GM21786 (cell line): ENCODE data around the gene PDGFB.

ENCODE experiments used
- ATAC-seq: cut with Tn5 transposase; IDR thresholded peaks from one replicate; pipeline ENCODE4 v1.9.1; 2021; ENCODE audit not compliant: unreplicated experiment

Gene PDGFB

DNA sequence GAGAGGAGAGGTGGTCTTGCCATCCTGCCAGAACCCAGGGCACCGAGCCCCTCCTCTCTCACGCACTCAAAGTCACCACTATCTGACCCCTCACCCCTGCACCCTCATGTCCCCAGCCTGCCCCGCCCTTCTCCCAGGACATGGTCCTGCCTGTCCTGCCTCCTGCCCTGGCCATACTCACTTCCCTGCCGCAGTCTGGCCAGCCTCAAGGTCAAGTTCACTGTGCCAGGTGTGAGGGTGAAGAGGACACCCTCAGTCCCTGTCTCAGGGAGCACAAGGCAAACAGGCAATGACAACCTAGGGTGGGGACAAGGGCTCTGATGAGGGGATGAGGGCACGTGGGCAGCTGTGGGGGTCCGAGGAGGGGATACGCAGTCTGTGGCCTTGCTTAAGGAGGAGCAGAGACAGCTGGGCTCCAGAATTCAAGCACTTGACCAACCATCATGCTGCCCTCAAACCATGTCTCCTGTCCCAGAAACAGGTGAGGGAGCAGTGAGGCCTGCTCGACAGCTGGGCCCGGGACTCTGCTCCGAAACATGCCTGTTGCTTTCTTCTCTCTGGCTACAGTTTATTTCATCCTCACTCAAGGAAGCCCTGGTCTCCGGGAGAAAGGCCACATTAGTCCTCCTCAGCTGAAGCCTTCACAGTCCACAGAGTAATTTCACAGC is 36.6 kb downstream of the PDGFB start:
- ATAC-seq: no peak

DNA sequence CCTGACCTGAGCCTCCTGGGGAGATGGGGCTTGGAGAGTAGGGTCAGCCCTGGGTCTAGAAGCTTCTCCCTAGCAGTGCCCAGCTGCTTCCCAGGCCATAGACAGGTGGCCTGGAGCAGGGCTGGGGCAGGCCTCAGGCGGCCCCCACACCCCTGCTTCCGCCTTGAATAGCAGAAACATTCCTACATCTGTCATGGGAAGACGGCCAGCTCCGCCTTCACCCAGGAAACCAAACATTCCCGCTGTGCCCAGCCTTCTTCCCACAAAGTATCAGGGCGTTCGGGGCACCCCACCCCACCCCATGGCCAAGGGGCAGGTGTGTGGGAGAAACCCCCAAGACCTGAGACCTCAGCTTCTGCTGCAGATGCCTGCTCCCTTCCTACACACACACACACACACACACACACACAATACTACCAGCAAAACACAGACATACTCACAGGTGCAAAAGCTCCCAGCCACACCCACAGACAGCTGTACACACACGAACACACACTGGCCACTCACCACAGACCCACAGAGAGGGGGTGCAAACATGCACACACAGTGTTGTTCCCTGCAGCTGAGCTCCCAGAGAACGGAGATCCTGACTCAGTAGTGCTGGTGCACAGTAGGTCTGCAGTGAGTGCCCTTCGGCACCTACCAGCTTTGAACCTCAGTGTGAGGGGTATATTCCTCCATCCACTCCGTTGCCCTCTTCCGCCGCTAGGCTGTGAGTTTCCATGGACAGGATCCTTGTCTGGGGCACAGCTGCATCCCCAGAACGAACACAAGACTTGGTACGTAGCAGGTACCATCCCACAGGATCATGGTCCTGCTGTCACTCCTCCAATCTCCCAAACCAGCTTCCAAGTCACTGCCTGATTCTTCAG is 37.4 kb downstream of the PDGFB start:
- ATAC-seq: no peak

DNA sequence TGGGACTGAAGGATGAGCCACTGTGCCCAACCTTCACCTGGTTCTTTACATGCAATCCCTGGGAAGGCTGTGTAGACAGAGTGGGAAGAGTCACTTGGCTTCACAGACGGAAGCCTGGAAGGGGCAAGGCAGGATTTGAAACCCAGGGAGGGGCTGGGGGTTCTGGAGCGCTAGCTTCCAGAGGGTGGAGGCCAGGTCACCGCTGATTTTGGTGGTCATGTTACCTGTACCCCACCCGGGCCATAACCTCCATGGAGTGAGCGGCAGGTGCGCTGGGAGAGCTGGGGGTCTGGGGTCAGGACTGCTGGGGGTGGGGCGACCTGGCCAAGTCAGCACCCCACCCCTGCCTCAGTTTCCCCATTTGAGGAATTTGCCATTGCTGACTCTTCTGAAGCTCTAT is 38.3 kb downstream of the PDGFB start:
- ATAC-seq: no peak

GRCh38 chr22:39205344-39206021 is 39.3 kb downstream of the PDGFB start:
- ATAC-seq: no peak

GRCh38 chr22:39204216-39204615 is 40.6 kb downstream of the PDGFB start:
- no peak for ATAC-seq

- ATAC-seq: no peak
These were observed 47.2 kb downstream of the PDGFB start for GRCh38 chr22:39197578-39197977.

DNA sequence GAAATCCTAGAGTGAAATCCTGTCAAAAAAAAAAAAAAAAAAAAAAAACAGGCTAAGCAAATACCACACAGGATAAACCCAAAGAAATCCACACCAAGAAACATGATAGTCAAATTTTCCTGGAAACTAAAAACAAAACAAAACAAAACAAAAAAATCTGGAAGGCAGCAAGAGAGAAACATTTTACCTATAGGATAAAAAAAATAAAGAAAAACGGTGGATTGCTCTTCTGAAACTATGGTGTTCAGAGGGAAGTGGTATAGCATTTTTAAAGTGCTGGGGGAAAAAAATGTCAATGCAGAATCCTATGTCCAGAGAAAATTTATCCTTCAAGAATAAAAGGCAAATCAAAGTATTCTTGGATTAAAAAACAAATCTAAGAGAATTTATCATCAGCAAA is 50.7 kb downstream of the PDGFB start:
- no peak for ATAC-seq

DNA sequence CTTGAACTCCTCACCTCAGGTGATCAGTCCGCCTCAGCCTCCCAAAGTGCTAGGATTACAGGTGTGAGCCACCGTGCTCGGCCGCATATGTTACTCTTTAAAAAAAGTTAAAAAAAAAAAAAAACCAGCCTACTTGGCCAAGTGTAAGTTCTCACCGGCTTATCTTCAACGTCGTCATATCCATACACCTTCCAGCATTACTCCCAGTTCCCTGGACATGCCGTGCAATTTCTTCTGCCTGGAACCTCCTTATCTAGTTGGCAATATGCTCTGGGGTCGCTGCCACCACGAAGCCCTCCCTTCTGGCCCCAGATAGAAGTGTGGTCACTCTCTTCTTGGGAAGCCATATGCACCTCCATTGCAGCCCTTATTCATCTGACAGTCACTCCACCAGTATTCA is 56.0 kb downstream of the PDGFB start:
- ATAC-seq: no peak

- ATAC-seq: no peak
These were observed 59.2 kb downstream of the PDGFB start for GRCh38 chr22:39185601-39186012.

DNA sequence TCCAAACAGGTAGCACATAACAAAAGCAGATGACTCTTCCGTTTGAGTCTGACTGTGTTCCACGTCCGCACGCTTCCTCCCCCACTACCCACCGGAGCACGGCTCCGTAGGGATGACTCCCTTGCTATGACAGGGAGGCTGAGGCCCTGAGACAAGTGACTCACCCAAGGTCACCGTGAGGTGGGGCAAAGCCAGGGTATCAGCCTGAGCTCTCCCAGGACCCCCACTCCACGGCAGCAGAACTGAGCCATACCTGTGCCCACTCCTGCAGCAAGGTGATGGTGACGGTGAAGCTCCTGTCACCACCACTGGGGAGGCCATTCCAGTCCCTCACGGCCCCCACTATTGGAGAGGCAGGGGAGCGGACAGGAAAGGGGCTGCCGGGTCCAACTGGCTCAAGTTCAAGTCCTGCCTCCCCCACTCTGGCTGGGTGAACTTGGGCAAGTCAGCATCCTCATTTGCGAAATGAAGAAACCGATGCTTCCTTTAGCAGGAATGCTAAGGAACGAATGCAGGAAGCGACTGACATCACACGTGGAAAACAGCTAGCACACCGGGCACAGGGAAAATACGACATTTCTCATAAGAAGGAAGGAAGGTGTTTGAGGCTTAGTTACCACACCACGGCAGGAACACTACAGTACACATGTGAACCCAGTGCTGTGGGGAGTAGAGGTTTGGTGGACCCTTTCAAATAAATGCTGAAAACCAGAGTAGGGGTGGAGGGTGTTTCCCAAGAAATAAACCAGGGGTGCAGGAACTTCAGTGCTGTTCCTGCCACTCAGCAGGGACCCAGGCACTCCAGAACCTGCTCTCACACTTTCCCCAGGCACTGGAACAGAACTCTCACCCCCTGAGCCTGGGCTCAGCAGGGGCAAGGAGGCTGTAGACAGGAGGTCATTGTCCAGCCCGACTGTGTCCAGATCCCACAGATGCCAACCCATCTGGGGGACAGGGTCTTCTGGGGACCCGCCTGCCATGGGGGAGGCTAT is 59.9 kb downstream of the PDGFB start:
- no peak for ATAC-seq

GRCh38 chr22:39183991-39184585 is 60.7 kb downstream of the PDGFB start:
- no peak for ATAC-seq

- ATAC-seq: no peak
These were observed 62.2 kb downstream of the PDGFB start for GRCh38 chr22:39182478-39183030.

DNA sequence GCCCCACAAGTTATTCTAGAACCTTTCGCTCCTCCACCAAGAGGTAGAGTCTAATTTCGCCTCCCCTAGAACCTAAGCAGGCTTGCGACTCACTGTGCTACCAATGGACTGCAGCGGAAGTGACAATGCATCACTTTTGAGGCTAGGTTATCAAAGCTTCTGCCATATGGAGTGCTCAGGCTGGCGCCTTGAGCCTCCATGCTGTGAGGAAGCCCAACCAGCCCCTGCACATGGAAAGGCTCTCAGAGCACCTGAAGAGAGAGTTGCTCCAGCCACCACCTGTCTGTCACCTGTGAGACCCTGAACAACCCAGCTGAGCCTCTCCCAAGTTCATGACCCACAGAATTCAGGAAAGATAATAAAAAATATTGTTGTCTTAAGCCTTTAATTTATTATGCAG is 63.0 kb downstream of the PDGFB start:
- no peak for ATAC-seq

GRCh38 chr22:39181356-39181755 is 63.4 kb downstream of the PDGFB start:
- no peak for ATAC-seq

DNA sequence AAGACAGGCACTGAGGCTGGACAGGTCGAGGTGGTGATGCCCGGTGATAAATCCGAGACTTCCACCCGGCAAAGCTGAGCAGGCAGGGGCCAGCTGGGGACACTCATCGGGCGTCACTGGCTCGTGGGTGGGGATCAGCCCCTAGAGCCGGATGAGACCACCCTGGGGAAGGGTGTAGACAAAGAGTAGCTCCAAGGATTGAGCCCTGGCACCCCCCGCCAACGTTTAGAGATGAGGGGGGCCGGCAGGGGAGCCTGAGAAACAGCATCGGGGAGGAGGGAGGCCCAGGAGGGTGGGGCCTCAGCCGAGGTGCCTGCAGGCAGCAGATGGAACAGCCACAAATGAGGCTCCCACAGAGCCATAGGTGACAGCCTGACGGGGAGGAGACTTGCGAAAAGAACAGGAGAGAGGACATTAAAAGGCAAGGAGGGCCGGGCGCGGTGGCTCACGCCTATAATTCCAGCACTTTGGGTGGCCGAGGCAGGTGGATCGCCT is 64.9 kb downstream of the PDGFB start:
- ATAC-seq: no peak

DNA sequence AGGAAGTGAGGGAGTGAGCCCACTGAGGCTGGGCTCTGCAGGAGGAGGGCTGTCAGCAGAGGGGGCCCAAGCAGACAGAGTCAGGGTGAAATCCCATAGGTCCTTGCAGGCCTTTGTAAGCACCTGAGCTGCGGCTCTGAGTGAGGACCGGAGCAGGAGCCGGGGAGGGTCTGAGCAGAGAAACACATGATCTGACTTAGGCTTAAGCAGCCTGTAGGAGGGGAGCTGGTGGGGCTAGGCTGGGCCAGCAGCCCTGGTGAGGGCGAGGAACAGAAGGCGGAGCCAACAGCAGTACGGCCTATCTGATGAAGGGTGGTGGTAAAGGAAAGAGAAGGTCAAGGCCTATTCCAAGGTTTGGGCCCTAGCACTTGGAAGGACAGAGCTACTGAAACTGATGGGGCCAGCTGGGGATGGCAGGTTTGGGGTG is 65.4 kb downstream of the PDGFB start:
- no peak for ATAC-seq

GRCh38 chr22:39178206-39179111 is 66.3 kb downstream of the PDGFB start:
- no peak for ATAC-seq

DNA sequence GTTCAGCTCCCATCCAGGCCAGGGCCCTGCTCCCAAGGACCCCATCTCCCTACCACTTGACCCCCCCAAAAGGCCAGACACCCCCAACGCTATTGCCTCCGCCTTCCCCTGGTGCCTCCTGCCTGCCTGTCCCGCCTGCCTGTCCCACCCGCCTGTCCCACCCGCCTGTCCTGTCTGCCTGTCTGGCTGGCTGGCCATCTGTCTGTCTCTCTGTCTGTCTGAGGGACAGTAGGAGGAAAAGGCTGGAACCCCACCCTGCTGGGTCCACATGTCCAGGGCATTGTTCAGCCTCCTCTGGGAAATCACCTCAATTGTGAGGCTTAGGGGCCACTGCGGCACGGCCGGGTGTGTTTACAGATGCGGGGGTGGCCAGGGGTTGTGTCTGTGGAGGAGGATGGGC is 67.0 kb downstream of the PDGFB start:
- ATAC-seq: no peak

GRCh38 chr22:39177456-39177775 is 67.4 kb downstream of the PDGFB start:
- no peak for ATAC-seq
